Large intestine (tissue), 3 donors: Measurements from ENCODE around the gene SLC6A15. TPM values are rescaled to one million over a fixed set of nuclear protein-coding genes. Genes with fewer than 3 reads are reported as not detected.

ENCODE experiments used
- DNase-seq, 2 donors: peaks; one replicate each; pipeline versions ENCODE4 v3.0.0 to v3.0.0-alpha.2; 2013
- H3K27ac ChIP-seq: one replicate; pipeline ENCODE4 v1.5.1; 2013; ENCODE audit warnings: low read length
- H3K27me3 ChIP-seq: 2 replicates; pipeline ENCODE4 v1.6.1; 2013; ENCODE audit warnings: low read length; ENCODE audit not compliant: control insufficient read depth, insufficient read depth
- H3K36me3 ChIP-seq: 2 replicates; pipeline ENCODE4 v1.6.1; 2013; ENCODE audit warnings: low read length; ENCODE audit not compliant: control insufficient read depth, insufficient read depth
- H3K4me1 ChIP-seq: one replicate; pipeline ENCODE4 v1.6.1; 2013; ENCODE audit warnings: low read length; ENCODE audit not compliant: control insufficient read depth, insufficient read depth
- H3K4me3 ChIP-seq: one replicate; pipeline ENCODE4 v1.5.1; 2013; ENCODE audit warnings: low read length
- H3K9me3 ChIP-seq: one replicate; pipeline ENCODE4 v1.6.1; 2013; ENCODE audit warnings: mild to moderate bottlenecking, low read depth, low read length, moderate library complexity; ENCODE audit not compliant: control insufficient read depth
- WGBS: methylation state at CpG from one replicate; pipeline ENCODE4 v1.1.5; 2013; ENCODE audit warnings: low lambda C conversion rate; ENCODE audit not compliant: insufficient coverage; 5-methylcytosine and 5-hydroxymethylcytosine counted together
- polyA plus RNA-seq: library from polyadenylated mRNA; unstranded; fragments of 120-200 nt; gene quantifications from one replicate; pipeline ENCODE4 v1.2.1, GENCODE V29; 2013

Gene SLC6A15
- polyA plus RNA-seq, 1 donor = 1.8 TPM

- no CpG with 5 or more reads among the region's 1 CpG for WGBS
- H3K4me1 ChIP-seq = no peaks in the 10 kb centered on the region
- DNase-seq = no peak
- no peak overlapping the region for H3K27ac ChIP-seq
- no peaks in the 10 kb centered on the region for H3K9me3 ChIP-seq
- H3K27me3 ChIP-seq = no peaks in the 10 kb centered on the region
- H3K4me3 ChIP-seq = no peak overlapping the region
- no peaks in the 10 kb centered on the region for H3K36me3 ChIP-seq
Measured at GRCh38 chr12:84841591-84841990, 71.0 kb downstream of the SLC6A15 start.

- Histone ChIP-seq H3K27ac (no peak overlapping the region), H3K4me3 (no peak overlapping the region), H3K27me3 (no peaks in the 10 kb centered on the region), H3K36me3 (no peaks in the 10 kb centered on the region), H3K4me1 (no peaks in the 10 kb centered on the region), H3K9me3 (no peaks in the 10 kb centered on the region)
- DNase-seq = no peak
Measured at GRCh38 chr12:84840356-84840755, 72.2 kb downstream of the SLC6A15 start.

GRCh38 chr12:84826925-84827324, 85.7 kb downstream of the SLC6A15 start:
- WGBS = no CpG with 5 or more reads among the region's 1 CpG
- no peaks in the 10 kb centered on the region for H3K9me3 ChIP-seq
- no peak overlapping the region for H3K4me3 ChIP-seq
- H3K27ac ChIP-seq = no peak overlapping the region
- DNase-seq = no peak
- H3K27me3 ChIP-seq = no peaks in the 10 kb centered on the region
- no peaks in the 10 kb centered on the region for H3K4me1 ChIP-seq
- no peaks in the 10 kb centered on the region for H3K36me3 ChIP-seq

- no peaks in the 10 kb centered on the region for H3K27me3 ChIP-seq
- H3K4me1 ChIP-seq = no peaks in the 10 kb centered on the region
- DNase-seq = no peak
- no peak overlapping the region for H3K27ac ChIP-seq
- no CpG with 5 or more reads among the region's 2 CpGs for WGBS
- no peak overlapping the region for H3K4me3 ChIP-seq
- H3K9me3 ChIP-seq = no peaks in the 10 kb centered on the region
- H3K36me3 ChIP-seq = no peaks in the 10 kb centered on the region
Measured at GRCh38 chr12:84825149-84825548, 87.5 kb downstream of the SLC6A15 start.

DNA sequence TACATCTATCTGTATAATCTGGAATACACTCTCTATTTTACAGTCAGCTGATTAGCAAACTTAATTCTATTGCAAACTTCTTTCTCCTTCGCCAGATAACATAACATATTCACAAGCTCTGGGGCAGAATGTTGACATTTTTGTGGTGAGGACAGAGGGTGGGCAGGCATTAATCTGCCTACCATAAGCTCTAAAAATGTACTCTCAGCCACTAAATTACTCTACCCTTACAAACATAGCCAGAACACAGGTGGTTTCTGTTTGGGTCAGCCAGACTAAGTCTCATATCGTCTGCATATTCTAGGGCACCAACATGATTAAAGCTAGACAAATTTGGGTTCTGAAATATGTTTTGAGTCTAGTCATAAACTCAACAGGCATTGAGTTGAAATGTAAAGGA, 90.1 kb downstream of the SLC6A15 start:
- H3K36me3 ChIP-seq = no peaks in the 10 kb centered on the region
- no peak overlapping the region for H3K27ac ChIP-seq
- H3K4me3 ChIP-seq = no peak overlapping the region
- no peaks in the 10 kb centered on the region for H3K27me3 ChIP-seq
- DNase-seq = no peak
- 86% methylated on average over 1 of the region's 2 CpGs for WGBS
- H3K4me1 ChIP-seq = no peaks in the 10 kb centered on the region
- H3K9me3 ChIP-seq = no peaks in the 10 kb centered on the region

DNA sequence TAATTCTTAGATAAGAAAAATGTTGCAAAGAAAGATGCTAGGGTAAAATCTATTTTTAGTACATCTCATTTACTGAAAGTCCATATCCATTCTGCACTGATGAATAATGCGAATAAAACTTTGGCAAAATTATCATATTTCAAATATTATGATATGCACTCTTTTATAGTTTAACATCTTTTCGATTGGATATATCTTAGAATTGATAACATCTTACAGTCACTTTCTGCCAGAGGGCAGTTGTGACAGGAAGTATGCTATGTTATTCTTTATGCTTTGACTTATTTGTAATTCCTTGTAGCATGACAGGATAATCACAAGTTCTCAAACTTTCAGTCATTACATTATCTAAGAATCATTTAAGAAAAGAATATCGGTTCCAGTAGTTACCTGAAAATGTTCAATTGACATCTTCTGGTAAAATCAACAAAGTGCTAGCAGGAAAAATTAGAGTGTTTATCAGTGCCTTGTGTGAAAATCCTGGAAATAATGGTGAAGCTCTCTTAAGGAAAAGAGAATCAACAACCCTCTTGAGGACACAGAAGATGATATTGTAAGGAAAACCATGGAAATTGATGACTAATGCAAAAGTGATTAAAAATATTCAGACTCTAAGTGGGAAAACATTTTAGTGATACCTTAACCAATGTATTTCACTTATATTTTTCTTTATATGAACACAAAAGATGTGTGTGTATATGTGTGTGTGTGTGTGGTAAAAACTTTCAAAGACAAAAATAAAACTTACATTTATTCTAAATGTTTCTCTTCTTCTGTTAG, 95.5 kb downstream of the SLC6A15 start:
- Histone ChIP-seq H3K4me3 (no peak overlapping the region), H3K27ac (no peak overlapping the region), H3K4me1 (no peaks in the 10 kb centered on the region), H3K36me3 (no peaks in the 10 kb centered on the region), H3K9me3 (no peaks in the 10 kb centered on the region), H3K27me3 (no peaks in the 10 kb centered on the region)
- 84% methylated on average over 2 of the region's 3 CpGs for WGBS
- DNase-seq = no peak

- DNase-seq = no peak
- Histone ChIP-seq H3K27me3 (no peaks in the 10 kb centered on the region), H3K4me1 (no peaks in the 10 kb centered on the region), H3K9me3 (no peaks in the 10 kb centered on the region), H3K36me3 (no peaks in the 10 kb centered on the region), H3K4me3 (no peak overlapping the region), H3K27ac (no peak overlapping the region)
- 60% methylated on average over 1 of the region's 4 CpGs for WGBS
Measured at GRCh38 chr12:84814664-84815245, 97.8 kb downstream of the SLC6A15 start.

GRCh38 chr12:84813780-84814663, 98.6 kb downstream of the SLC6A15 start:
- no peak overlapping the region for H3K4me3 ChIP-seq
- H3K27ac ChIP-seq = no peak overlapping the region
- H3K4me1 ChIP-seq = no peaks in the 10 kb centered on the region
- no peak for DNase-seq
- H3K36me3 ChIP-seq = no peaks in the 10 kb centered on the region
- no CpG with 5 or more reads among the region's 1 CpG for WGBS
- H3K27me3 ChIP-seq = no peaks in the 10 kb centered on the region
- no peaks in the 10 kb centered on the region for H3K9me3 ChIP-seq

- H3K27me3 ChIP-seq = no peaks in the 10 kb centered on the region
- H3K27ac ChIP-seq = no peak overlapping the region
- DNase-seq = no peak
- H3K9me3 ChIP-seq = no peaks in the 10 kb centered on the region
- WGBS = no CpG with 5 or more reads among the region's 3 CpGs
- no peak overlapping the region for H3K4me3 ChIP-seq
- no peaks in the 10 kb centered on the region for H3K4me1 ChIP-seq
- no peaks in the 10 kb centered on the region for H3K36me3 ChIP-seq
Measured at GRCh38 chr12:84811291-84811690, 101.3 kb downstream of the SLC6A15 start.

DNA sequence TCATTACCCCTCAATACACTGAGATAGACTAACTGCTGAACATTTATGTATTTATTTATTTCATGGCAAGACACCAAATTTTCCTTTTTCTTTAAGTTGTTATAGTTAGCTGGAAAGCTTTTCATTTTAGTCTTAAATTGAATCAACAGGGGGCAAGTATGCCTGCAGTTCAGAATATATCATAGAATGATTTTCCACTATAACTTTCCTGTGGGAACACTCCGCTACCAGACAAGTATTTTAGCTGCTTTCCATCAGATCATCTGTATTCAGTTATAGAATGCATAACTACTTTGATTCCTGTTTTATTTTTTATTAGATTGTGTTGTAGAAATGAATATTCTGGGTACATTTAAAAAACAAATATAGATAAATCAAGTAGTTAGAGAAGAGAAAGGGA, 102.0 kb downstream of the SLC6A15 start:
- Histone ChIP-seq H3K36me3 (no peaks in the 10 kb centered on the region), H3K4me1 (no peaks in the 10 kb centered on the region), H3K4me3 (no peak overlapping the region), H3K9me3 (no peaks in the 10 kb centered on the region), H3K27me3 (no peaks in the 10 kb centered on the region), H3K27ac (no peak overlapping the region)
- DNase-seq = no peak
- no CpG with 5 or more reads among the region's 1 CpG for WGBS
